HEK293T (cell line): ENCODE data around the gene CRIP3.

Experiments used
- CTCF ChIA-PET: fragments of 350-600 bp; formaldehyde crosslinking; extraction: SDS; loops from one replicate; lab custom pipeline; 2021; ENCODE audit warnings: antibody characterized with exemption, inconsistent platforms; lab: Yijun Ruan, JAX
- POLR2A ChIA-PET: fragments of 350-600 bp; formaldehyde crosslinking; extraction: SDS; loops from one replicate; lab custom pipeline; 2020; ENCODE audit warnings: antibody characterized with exemption, inconsistent platforms; lab: Yijun Ruan, JAX
- DNase-seq: peaks from one replicate; pipeline ENCODE4 v3.0.0; 2012; ENCODE audit warnings: mixed read lengths; ENCODE audit errors: extremely low spot score
- ARNT ChIP-seq: fragments of 450-650 bp; IDR thresholded peaks from 2 replicates; pipeline ENCODE4 v1.6.1; 2017; ENCODE audit warnings: mild to moderate bottlenecking
- BHLHE40 ChIP-seq: fragments of 450-650 bp; IDR thresholded peaks from 2 replicates; pipeline ENCODE4 v1.6.1; 2016; ENCODE audit warnings: mild to moderate bottlenecking, moderate library complexity, borderline replicate concordance
- CTBP1 ChIP-seq: fragments of 450-650 bp; IDR thresholded peaks from 2 replicates; pipeline ENCODE4 v1.6.1; 2016; ENCODE audit warnings: borderline replicate concordance
- ELF4 ChIP-seq: fragments of 450-650 bp; IDR thresholded peaks from 2 replicates; pipeline ENCODE4 v1.6.1; 2017; ENCODE audit warnings: antibody characterized with exemption
- FOXA1 ChIP-seq: fragments of 450-650 bp; IDR thresholded peaks from 2 replicates; pipeline ENCODE4 v1.6.1; 2016; ENCODE audit warnings: mild to moderate bottlenecking
- FOXK2 ChIP-seq: fragments of 450-650 bp; IDR thresholded peaks from 2 replicates; pipeline ENCODE4 v1.6.1; 2016; ENCODE audit warnings: mild to moderate bottlenecking
- FOXM1 ChIP-seq: fragments of 450-650 bp; IDR thresholded peaks from 2 replicates; pipeline ENCODE4 v1.6.1; 2017; ENCODE audit warnings: mild to moderate bottlenecking, borderline replicate concordance
- HDGF ChIP-seq: fragments of 450-650 bp; IDR thresholded peaks from 2 replicates; pipeline ENCODE4 v1.6.1; 2017; ENCODE audit warnings: antibody characterized with exemption, borderline replicate concordance
- L3MBTL2 ChIP-seq: fragments of 450-650 bp; conservative IDR thresholded peaks from 2 replicates; pipeline ENCODE4 v1.6.1; 2016; ENCODE audit warnings: mild to moderate bottlenecking
- LEF1 ChIP-seq: fragments of 450-650 bp; IDR thresholded peaks from 2 replicates; pipeline ENCODE4 v1.6.1; 2017; ENCODE audit warnings: mild to moderate bottlenecking, borderline replicate concordance
- NFRKB ChIP-seq: fragments of 450-650 bp; IDR thresholded peaks from 2 replicates; pipeline ENCODE4 v1.6.1; 2016; ENCODE audit warnings: mild to moderate bottlenecking, moderate library complexity
- SP1 ChIP-seq: fragments of 450-650 bp; IDR thresholded peaks from 2 replicates; pipeline ENCODE4 v1.6.1; 2017
- SUZ12 ChIP-seq: fragments of 450-650 bp; IDR thresholded peaks from 2 replicates; pipeline ENCODE4 v1.6.1; 2016; ENCODE audit warnings: mild to moderate bottlenecking
- TARDBP ChIP-seq: fragments of 450-650 bp; IDR thresholded peaks from 2 replicates; pipeline ENCODE4 v1.6.1; 2016
- ZNF384 ChIP-seq: fragments of 450-650 bp; IDR thresholded peaks from 2 replicates; pipeline ENCODE4 v1.6.1; 2016
- TF ChIP-seq, protein P1 (sequence below): fragments of 450-650 bp; IDR thresholded peaks from 2 replicates; pipeline ENCODE4 v1.6.1; 2016

Gene CRIP3

DNA sequence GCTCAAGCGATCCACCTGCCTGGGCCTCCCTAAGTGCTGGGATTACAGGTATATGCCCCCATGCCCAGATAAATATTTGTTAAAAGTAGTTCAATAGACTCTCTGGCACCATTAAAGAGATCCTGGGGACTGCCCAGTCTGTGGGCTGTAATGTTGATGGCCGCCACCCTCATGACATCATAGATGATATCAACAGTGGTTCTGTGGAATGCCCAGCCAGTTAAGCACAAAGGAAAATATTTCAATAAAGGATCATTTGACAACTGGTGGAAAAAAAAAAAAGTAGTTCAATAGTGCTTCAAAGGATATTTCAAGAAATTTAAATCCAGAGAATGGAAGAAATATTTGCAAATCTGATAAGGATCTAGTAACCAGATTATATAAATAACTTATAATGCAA, 1.5 kb upstream of the CRIP3 start:
- no peak for DNase-seq
- ChIA-PET POLR2A (interaction anchor here (1.3 kb wide), 1 partner anchor 15 kb away, joined by 3 read pairs; no protein-coding TSS in a partner anchor), CTCF (no interaction called here)
- TF ChIP-seq FOXA1 (no peak), LEF1 (no peak), FOXK2 (no peak), BHLHE40 (no peak), NFRKB (no peak), L3MBTL2 (no peak), SP1 (no peak), ARNT (no peak), SUZ12 (no peak), ELF4 (no peak), CTBP1 (no peak), TARDBP (no peak), HDGF (no peak), ZNF384 (no peak), FOXM1 (no peak)
- TF ChIP-seq, protein P1, sequence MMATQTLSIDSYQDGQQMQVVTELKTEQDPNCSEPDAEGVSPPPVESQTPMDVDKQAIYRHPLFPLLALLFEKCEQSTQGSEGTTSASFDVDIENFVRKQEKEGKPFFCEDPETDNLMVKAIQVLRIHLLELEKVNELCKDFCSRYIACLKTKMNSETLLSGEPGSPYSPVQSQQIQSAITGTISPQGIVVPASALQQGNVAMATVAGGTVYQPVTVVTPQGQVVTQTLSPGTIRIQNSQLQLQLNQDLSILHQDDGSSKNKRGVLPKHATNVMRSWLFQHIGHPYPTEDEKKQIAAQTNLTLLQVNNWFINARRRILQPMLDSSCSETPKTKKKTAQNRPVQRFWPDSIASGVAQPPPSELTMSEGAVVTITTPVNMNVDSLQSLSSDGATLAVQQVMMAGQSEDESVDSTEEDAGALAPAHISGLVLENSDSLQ = no peak

DNA sequence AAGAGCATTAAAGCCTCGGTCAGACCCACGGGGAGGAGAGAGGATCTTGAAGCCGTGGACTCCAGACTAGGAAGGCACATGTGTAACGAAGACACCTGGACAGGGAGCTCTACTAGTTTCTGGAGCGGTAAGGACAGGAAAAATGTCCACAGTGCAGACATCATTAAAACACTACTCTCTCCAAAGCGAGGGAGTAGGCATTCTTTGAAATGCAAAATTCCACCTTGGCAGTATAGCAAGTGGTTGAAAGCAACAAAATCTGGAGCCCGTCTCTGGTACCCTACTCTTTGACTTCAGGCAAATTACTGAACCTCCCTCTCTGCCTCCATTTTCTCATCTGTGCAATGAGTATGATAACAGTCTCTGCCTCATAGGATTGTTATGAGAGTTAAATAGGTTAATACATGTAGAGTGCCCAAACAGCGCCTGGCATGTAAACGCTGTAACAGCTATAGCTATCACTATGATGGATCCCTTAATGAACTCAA, 408 bp upstream of the CRIP3 start:
- TF ChIP-seq CTBP1 (no peak), ELF4 (no peak), HDGF (no peak), ARNT (no peak)
- TF ChIP-seq, protein P1 = no peak
- CTCF ChIA-PET = interaction anchor here (0.7 to 1.1 kb wide), 2 partner anchors 10 to 18 kb away, joined by 3 to 6 read pairs; no protein-coding TSS in a partner anchor
- no peak for DNase-seq
- POLR2A ChIA-PET = interaction anchor here (1.0 to 1.3 kb wide), 4 partner anchors 9 to 60 kb away, joined by 3 to 4 read pairs (median 4); partner anchors contain the start of gene ZNF318

DNA sequence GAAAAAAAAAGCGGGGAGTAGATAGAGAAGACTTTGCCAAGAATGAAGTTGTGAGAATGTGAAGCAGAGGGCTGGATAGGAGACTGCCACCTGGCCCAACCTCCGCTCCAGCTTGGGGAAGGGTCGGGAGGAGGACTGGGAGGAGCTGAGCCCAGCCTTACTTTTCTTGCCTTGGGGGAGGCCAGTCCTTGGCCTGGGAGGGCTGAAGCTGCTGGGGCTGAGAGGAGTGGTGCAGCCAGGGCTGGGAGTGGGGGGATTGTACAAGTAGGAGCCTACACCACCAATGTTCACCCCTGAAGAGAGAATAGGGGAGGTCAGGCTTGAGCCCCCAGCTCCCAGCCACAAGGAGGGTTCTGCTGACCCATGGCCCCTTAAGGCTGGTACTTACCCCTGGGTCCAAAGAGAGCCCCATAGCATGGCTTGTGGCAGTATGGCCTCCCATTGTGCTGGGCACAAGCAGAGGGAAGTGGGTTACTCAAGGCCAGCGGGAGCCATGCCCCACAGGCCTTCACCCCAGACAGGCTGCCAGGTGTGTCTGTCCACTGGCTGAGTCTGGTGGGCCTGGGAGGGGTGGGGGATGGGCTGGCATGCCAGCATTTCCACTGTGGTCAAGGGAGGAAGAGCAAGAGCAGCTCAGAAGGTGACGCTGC, 1.1 kb downstream of the CRIP3 start:
- TF ChIP-seq HDGF = no peak
- TF ChIP-seq ZNF384 = no peak
- no peak for TF ChIP-seq FOXK2
- no peak for TF ChIP-seq FOXA1
- TF ChIP-seq TARDBP = no peak
- ChIA-PET POLR2A (interaction anchor here (1.0 to 1.5 kb wide), 2 partner anchors 11 to 14 kb away, joined by 3 to 4 read pairs; no protein-coding TSS in a partner anchor), CTCF (no interaction called here)

DNA sequence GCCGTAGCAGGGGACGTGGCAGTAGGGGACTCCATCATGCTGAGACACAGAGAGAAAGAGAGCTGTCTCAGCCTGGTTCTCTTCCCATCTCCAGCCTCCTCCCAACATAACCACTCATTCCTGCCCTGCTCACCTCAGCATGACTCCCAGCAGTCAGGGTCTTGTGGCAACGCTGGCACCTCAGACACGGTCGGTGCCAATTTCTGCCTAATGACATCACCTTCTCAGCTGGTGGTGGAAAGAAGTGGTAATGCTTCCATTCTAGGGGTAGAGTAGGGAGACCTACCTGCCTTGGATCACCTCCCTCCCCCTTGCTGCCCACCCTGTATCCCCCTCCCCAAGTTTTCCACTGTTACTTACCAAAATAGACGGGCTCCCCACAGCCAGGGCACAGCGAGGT, 2.5 kb downstream of the CRIP3 start:
- TF ChIP-seq, protein P1 = no peak
- TF ChIP-seq SUZ12 = no peak
- no peak for TF ChIP-seq L3MBTL2
- TF ChIP-seq NFRKB = no peak
- no peak for TF ChIP-seq CTBP1
- TF ChIP-seq HDGF = no peak
- no peak for TF ChIP-seq FOXM1
- no peak for TF ChIP-seq BHLHE40
- TF ChIP-seq LEF1 = no peak
- TF ChIP-seq FOXK2 = no peak
- TF ChIP-seq ARNT = no peak
- no peak for TF ChIP-seq ELF4
- no peak for TF ChIP-seq ZNF384
- no peak for TF ChIP-seq TARDBP
- no peak for TF ChIP-seq FOXA1
- no peak for TF ChIP-seq SP1
- POLR2A ChIA-PET = no interaction called here
- DNase-seq = no peak
- CTCF ChIA-PET = interaction anchor here (0.6 kb wide), 1 partner anchor 17 kb away, joined by 4 read pairs; no protein-coding TSS in a partner anchor

More for the DNA sequence above, 1.1 kb downstream of the CRIP3 start:
- no peak for DNase-seq

DNA sequence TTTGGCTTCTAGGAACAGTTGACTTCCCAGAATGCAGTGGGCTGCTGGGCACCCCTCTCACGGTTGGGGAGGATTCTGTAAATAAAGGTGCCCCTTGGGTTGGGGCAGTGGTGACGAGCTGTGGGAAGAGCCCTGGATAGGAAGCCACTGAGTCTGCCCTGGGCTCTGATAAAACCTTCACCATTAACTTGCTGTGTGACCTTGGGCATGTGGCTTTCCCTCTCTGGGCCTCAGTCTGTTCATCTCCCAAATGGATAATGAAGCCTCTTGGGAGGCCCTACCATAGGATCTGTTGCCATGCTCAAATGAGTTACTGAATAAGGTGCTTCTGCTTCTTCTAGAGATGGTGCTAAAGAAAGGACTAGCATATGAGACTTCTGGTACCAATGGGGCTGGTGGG, 3.7 kb downstream of the CRIP3 start:
- CTCF ChIA-PET = no interaction called here
- DNase-seq = no peak
- TF ChIP-seq FOXM1 (no peak), ELF4 (no peak), CTBP1 (no peak), NFRKB (no peak), SUZ12 (no peak), L3MBTL2 (no peak), BHLHE40 (no peak), LEF1 (no peak), FOXA1 (no peak), ARNT (no peak), TARDBP (no peak), HDGF (no peak), SP1 (no peak), FOXK2 (no peak), ZNF384 (no peak)
- TF ChIP-seq, protein P1 = no peak
- POLR2A ChIA-PET = no interaction called here
